OCI-LY7 (cell line): Measurements from ENCODE around the gene ELOVL6. TPM values are rescaled to one million over a fixed set of nuclear protein-coding genes. Genes with fewer than 3 reads are reported as not detected.
"Not testable (repeated sequence)": the region's sequence is repeated elsewhere in the genome, so short reads cannot be mapped to it uniquely, and the experiment has no call there.

Experiments
- BruUV-seq: library from RNA; stranded (reverse); fragments of 400-500 nt; replicated peaks from 2 replicates; lab custom pipeline; 2021; lab: Mats Ljungman, UMichigan
- CTCF ChIA-PET: fragments of 300-600 bp; sonication (Branson Sonifier 250); formaldehyde crosslinking; loops from one replicate; lab custom pipeline; 2022; ENCODE audit warnings: antibody characterized with exemption; ENCODE audit not compliant: unreplicated experiment; lab: Charles Lee
- POLR2A ChIA-PET: fragments of 300-600 bp; sonication (Branson Sonifier 250); formaldehyde crosslinking; loops from one replicate; lab custom pipeline; 2022; ENCODE audit warnings: antibody characterized with exemption; lab: Charles Lee
- DNase-seq: peaks from one replicate; pipeline ENCODE4 v3.0.0-alpha.2; 2015; ENCODE audit warnings: low spot score
- H2AFZ ChIP-seq: fragments of 200-600 bp; sonication (generic), shearing (Covaris generic); 2 replicates; pipeline ENCODE4 v1.6.1; 2014; ENCODE audit warnings: mild to moderate bottlenecking, antibody characterized with exemption, low read length, moderate library complexity
- H3K27ac ChIP-seq: fragments of 200-600 bp; sonication (generic); 2 replicates; pipeline ENCODE4 v1.5.1; 2014; ENCODE audit warnings: mixed run types, low read depth, mild to moderate bottlenecking, moderate library complexity, low read length, inconsistent platforms; ENCODE audit not compliant: poor library complexity, severe bottlenecking
- H3K36me3 ChIP-seq: fragments of 200-600 bp; sonication (generic); 2 replicates; pipeline ENCODE4 v1.6.1; 2014; ENCODE audit warnings: mild to moderate bottlenecking, antibody characterized with exemption, low read length, moderate library complexity, mixed read lengths; ENCODE audit not compliant: insufficient read depth
- H3K4me1 ChIP-seq: fragments of 200-600 bp; sonication (generic); 2 replicates; pipeline ENCODE4 v1.5.1; 2014; ENCODE audit warnings: mild to moderate bottlenecking, low read length; ENCODE audit not compliant: insufficient read depth, poor library complexity, severe bottlenecking
- H3K4me2 ChIP-seq: fragments of 200-600 bp; sonication (generic); 2 replicates; pipeline ENCODE4 v1.6.1; 2014; ENCODE audit warnings: mild to moderate bottlenecking, low read length
- H3K4me3 ChIP-seq: fragments of 200-600 bp; sonication (generic); 2 replicates; pipeline ENCODE4 v1.5.1; 2014; ENCODE audit warnings: mild to moderate bottlenecking, low read depth, low read length; ENCODE audit not compliant: poor library complexity, severe bottlenecking
- H3K79me2 ChIP-seq: fragments of 200-600 bp; sonication (generic); 2 replicates; pipeline ENCODE4 v1.6.1; 2016; ENCODE audit warnings: low read depth, mild to moderate bottlenecking, low read length, moderate library complexity, mixed read lengths; ENCODE audit not compliant: insufficient read depth
- H3K9me2 ChIP-seq: fragments of 200-600 bp; sonication (generic); 2 replicates; pipeline ENCODE4 v1.6.1; 2016; ENCODE audit warnings: mild to moderate bottlenecking, low read length, mixed read lengths; ENCODE audit not compliant: insufficient read depth
- H3K9me3 ChIP-seq: fragments of 200-600 bp; sonication (generic); 2 replicates; pipeline ENCODE4 v1.6.1; 2014; ENCODE audit warnings: mild to moderate bottlenecking, mixed run types, low read length, mixed read lengths
- H4K20me1 ChIP-seq: fragments of 200-600 bp; sonication (generic); 2 replicates; pipeline ENCODE4 v1.6.1; 2014; ENCODE audit warnings: mild to moderate bottlenecking, antibody characterized with exemption, low read length, moderate library complexity, mixed read lengths; ENCODE audit not compliant: insufficient read depth
- CTCF ChIP-seq: fragments of 200-600 bp; sonication (generic); conservative IDR thresholded peaks from 2 replicates; pipeline ENCODE4 v1.5.1; 2014; ENCODE audit warnings: mild to moderate bottlenecking, antibody characterized with exemption, low read length, moderate library complexity, mixed read lengths
- EZH2phosphoT487 ChIP-seq: fragments of 200-600 bp; sonication (generic); IDR thresholded peaks from 2 replicates; pipeline ENCODE4 v1.6.1; 2018; ENCODE audit warnings: low read depth, borderline replicate concordance, mild to moderate bottlenecking, mixed run types, antibody characterized with exemption, low read length, moderate library complexity, mixed read lengths
- intact Hi-C: fragments of 100-400 bp; cut with micrococcal nuclease; formaldehyde crosslinking; loops from one replicate; pipeline ENCODE4 v1.10.0; 2022; ENCODE audit not compliant: unreplicated experiment
- total RNA-seq, 2 experiments: library from RNA; depleted of rRNA in 1 of 2; stranded (reverse); fragments of >200 nt in 1 of 2; shearing (Covaris generic) in 1 of 2; gene quantifications; 2 replicates each; pipeline ENCODE4 v1.2.3, GENCODE V29; 2014 to 2022

Gene ELOVL6
- total RNA-seq, 2 experiments from 2014 or later, result 14.5 to 45.5 TPM

GRCh38 chr4:110224142-110224541, 25.7 kb upstream of the ELOVL6 start:
- Histone ChIP-seq H3K4me3 (no peak overlapping the region), H3K4me1 (no peaks in the 10 kb centered on the region), H3K4me2 (no peak overlapping the region), H3K79me2 (no peaks in the 10 kb centered on the region), H4K20me1 (no peaks in the 10 kb centered on the region), H2AFZ (no peak overlapping the region), H3K9me2 (no peaks in the 10 kb centered on the region), H3K9me3 (no peaks in the 10 kb centered on the region), H3K36me3 (no peaks in the 10 kb centered on the region), H3K27ac (no peak overlapping the region)
- no TSS peak for BruUV-seq
- DNase-seq, result no peak
- intact Hi-C loops, result no loop called here
- TF ChIP-seq EZH2phosphoT487, result no peak
- no peak for TF ChIP-seq CTCF
- ChIA-PET CTCF (interaction anchor here (1.1 kb wide), 1 partner anchor 34 kb away, joined by 3 read pairs; no protein-coding TSS in a partner anchor), POLR2A (interaction anchor here (0.5 to 0.9 kb wide), 2 partner anchors 10 to 297 kb away, joined by 3 to 9 read pairs; no protein-coding TSS in a partner anchor)

GRCh38 chr4:110218935-110219334, 20.5 kb upstream of the ELOVL6 start:
- H3K9me3 ChIP-seq, H3K4me2 ChIP-seq, DNase-seq, H3K9me2 ChIP-seq, intact Hi-C loops, H3K4me1 ChIP-seq, H3K27ac ChIP-seq, H4K20me1 ChIP-seq, BruUV-seq, CTCF ChIA-PET, H3K4me3 ChIP-seq, H3K79me2 ChIP-seq, H3K36me3 ChIP-seq, H2AFZ ChIP-seq: not testable (repeated sequence)
- POLR2A ChIA-PET, result interaction anchor here (1.3 kb wide), 1 partner anchor 15 kb away, joined by 4 read pairs; no protein-coding TSS in a partner anchor

GRCh38 chr4:110217181-110217580, 18.8 kb upstream of the ELOVL6 start:
- H2AFZ ChIP-seq, H3K9me2 ChIP-seq, intact Hi-C loops, H3K27ac ChIP-seq, H3K9me3 ChIP-seq, BruUV-seq, CTCF ChIA-PET, H3K4me3 ChIP-seq, H3K4me1 ChIP-seq, H3K36me3 ChIP-seq, H3K4me2 ChIP-seq, H3K79me2 ChIP-seq, POLR2A ChIA-PET, DNase-seq, H4K20me1 ChIP-seq: not testable (repeated sequence)

DNA sequence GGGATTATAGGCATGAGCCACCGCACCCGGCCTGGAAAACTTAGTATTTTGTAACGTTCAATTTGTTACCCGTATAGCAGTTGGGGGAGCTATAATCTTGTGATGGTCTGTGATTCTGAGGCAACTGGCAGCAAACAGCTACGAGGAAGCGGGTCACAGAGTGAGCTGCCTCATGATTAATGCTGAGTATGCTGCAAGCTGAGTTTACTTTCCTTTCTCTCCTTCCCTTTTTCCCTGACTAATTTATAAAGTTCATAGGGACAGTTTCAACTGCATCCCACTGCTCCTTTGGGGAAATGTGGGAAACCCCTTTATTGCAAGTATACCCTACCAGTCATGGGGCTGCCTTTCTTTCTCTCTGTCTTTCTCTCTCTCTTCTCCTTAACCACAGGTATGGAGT, 17.7 kb upstream of the ELOVL6 start:
- no peak overlapping the region for H2AFZ ChIP-seq
- no peaks in the 10 kb centered on the region for H3K9me3 ChIP-seq
- no peaks in the 10 kb centered on the region for H4K20me1 ChIP-seq
- no peak overlapping the region for H3K4me3 ChIP-seq
- ChIA-PET POLR2A (no interaction called here), CTCF (no interaction called here)
- TF ChIP-seq EZH2phosphoT487 (no peak), CTCF (no peak)
- no peaks in the 10 kb centered on the region for H3K9me2 ChIP-seq
- no TSS peak for BruUV-seq
- H3K36me3 ChIP-seq, result no peaks in the 10 kb centered on the region
- no peak overlapping the region for H3K4me2 ChIP-seq
- H3K27ac ChIP-seq, result no peak overlapping the region
- DNase-seq, result no peak
- intact Hi-C loops, result no loop called here
- H3K79me2 ChIP-seq, result no peaks in the 10 kb centered on the region
- no peaks in the 10 kb centered on the region for H3K4me1 ChIP-seq
